ENCODE measurements around the gene CCDC93. TPM values are rescaled to one million over a fixed set of nuclear protein-coding genes. Genes with fewer than 3 reads are reported as not detected.

The CCDC93 gene
- total and polyA plus RNA-seq, 12 donors: 6.0 to 43.7 (median 29.4) TPM

- no peak for DNase-seq
- Histone ChIP-seq H3K36me3 (no peaks in the 10 kb centered on the region), H3K4me1 (no peaks in the 10 kb centered on the region), H3K27me3 (peaks cover 0 to 9% (median 0%) of the 10 kb centered on the region in 7 donors), H3K4me3 (no peak overlapping the region), H3K27ac (no peak overlapping the region), H3K9me3 (peaks cover 0 to 11% (median 0%) of the 10 kb centered on the region in 11 donors)
- WGBS, 2 donors: 56 to 59% methylated on average over 2 of the region's 2 CpGs
- ATAC-seq: no peak
- TF ChIP-seq, protein P1, sequence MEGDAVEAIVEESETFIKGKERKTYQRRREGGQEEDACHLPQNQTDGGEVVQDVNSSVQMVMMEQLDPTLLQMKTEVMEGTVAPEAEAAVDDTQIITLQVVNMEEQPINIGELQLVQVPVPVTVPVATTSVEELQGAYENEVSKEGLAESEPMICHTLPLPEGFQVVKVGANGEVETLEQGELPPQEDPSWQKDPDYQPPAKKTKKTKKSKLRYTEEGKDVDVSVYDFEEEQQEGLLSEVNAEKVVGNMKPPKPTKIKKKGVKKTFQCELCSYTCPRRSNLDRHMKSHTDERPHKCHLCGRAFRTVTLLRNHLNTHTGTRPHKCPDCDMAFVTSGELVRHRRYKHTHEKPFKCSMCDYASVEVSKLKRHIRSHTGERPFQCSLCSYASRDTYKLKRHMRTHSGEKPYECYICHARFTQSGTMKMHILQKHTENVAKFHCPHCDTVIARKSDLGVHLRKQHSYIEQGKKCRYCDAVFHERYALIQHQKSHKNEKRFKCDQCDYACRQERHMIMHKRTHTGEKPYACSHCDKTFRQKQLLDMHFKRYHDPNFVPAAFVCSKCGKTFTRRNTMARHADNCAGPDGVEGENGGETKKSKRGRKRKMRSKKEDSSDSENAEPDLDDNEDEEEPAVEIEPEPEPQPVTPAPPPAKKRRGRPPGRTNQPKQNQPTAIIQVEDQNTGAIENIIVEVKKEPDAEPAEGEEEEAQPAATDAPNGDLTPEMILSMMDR (IDR thresholded peaks at IDR 0.05): no peak
- intact Hi-C loops (cut with DNase I): no loop called here
Measured at GRCh38 chr2:117885308-117885707, 128.6 kb downstream of the CCDC93 start.

- Histone ChIP-seq H3K9me3 (peaks cover 0 to 11% (median 0%) of the 10 kb centered on the region in 11 donors), H3K27me3 (peaks cover 0 to 12% (median 0%) of the 10 kb centered on the region in 7 donors), H3K4me1 (no peaks in the 10 kb centered on the region), H3K4me3 (no peak overlapping the region), H3K27ac (no peak overlapping the region), H3K36me3 (no peaks in the 10 kb centered on the region)
- WGBS, 2 donors: 87 to 88% methylated on average over 2 of the region's 2 CpGs
- no peak for ATAC-seq
- DNase-seq: no peak
- intact Hi-C loops (cut with DNase I): no loop called here
- TF ChIP-seq, protein P1 (IDR thresholded peaks at IDR 0.05): no peak
Measured at GRCh38 chr2:117879003-117879402, 134.9 kb downstream of the CCDC93 start.

DNA sequence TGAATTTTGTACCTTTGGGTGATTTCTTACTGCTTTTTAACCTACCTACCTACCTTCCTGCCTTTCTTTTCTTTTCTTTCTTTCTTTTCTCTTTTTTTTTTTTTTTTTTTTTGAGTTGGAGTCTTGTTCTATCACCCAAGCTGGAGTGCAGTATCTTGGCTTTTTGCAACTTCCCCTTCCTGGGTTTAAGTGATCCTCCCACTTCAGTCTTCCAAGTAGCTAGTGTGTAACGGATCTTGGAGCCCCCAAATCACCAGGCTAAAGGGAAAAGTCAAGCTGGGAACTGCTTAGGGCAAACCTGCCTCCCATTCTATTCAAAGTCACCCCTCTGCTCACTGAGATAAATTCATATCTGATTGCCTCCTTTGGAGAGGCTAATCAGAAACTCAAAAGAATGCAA is 138.1 kb downstream of the CCDC93 start:
- peaks cover 0 to 12% (median 0%) of the 10 kb centered on the region in 7 donors for H3K27me3 ChIP-seq
- intact Hi-C loops (cut with DNase I): no loop called here
- TF ChIP-seq, protein P1 (IDR thresholded peaks at IDR 0.05): no peak
- no peaks in the 10 kb centered on the region for H3K9me3 ChIP-seq
- no peak overlapping the region for H3K27ac ChIP-seq
- DNase-seq: no peak
- no peak overlapping the region for H3K4me3 ChIP-seq
- ATAC-seq: no peak
- no peaks in the 10 kb centered on the region for H3K4me1 ChIP-seq
- H3K36me3 ChIP-seq: no peaks in the 10 kb centered on the region
- 16 to 28% methylated on average over 1 of the region's 1 CpG for WGBS, 2 donors

Other genes with a start within 250 kb of the CCDC93 start
- gene DDX18, start 199.4 kb downstream of the CCDC93 start, total RNA-seq: 10 to 100 TPM; 21.9 to 40.4 (median 29.3) TPM
- gene DDX18, start 199.4 kb downstream of the CCDC93 start, polyA plus RNA-seq: 10 to 100 TPM; 17.5 to 31.2 TPM
- gene INSIG2, start 74.4 kb upstream of the CCDC93 start, total RNA-seq: 10 to 100 TPM; 12.6 to 19.3 (median 13.8) TPM
- gene INSIG2, start 74.4 kb upstream of the CCDC93 start, polyA plus RNA-seq: 1 to 10 TPM; 5.6 to 9.6 TPM

All from heart right ventricle (tissue), 16 donors.